HEK293T (cell line): Measurements from ENCODE around the gene TRIM26.

Experiments used
- ARNT ChIP-seq: fragments of 450-650 bp; IDR thresholded peaks from 2 replicates; pipeline ENCODE4 v1.6.1; 2017; ENCODE audit warnings: mild to moderate bottlenecking
- FOXK2 ChIP-seq: fragments of 450-650 bp; IDR thresholded peaks from 2 replicates; pipeline ENCODE4 v1.6.1; 2016; ENCODE audit warnings: mild to moderate bottlenecking
- LEF1 ChIP-seq: fragments of 450-650 bp; IDR thresholded peaks from 2 replicates; pipeline ENCODE4 v1.6.1; 2017; ENCODE audit warnings: mild to moderate bottlenecking, borderline replicate concordance
- PKNOX1 ChIP-seq: fragments of 450-650 bp; IDR thresholded peaks from 2 replicates; pipeline ENCODE4 v1.6.1; 2016
- SP1 ChIP-seq: fragments of 450-650 bp; IDR thresholded peaks from 2 replicates; pipeline ENCODE4 v1.6.1; 2017
- TARDBP ChIP-seq: fragments of 450-650 bp; IDR thresholded peaks from 2 replicates; pipeline ENCODE4 v1.6.1; 2016
- ZNF384 ChIP-seq: fragments of 450-650 bp; IDR thresholded peaks from 2 replicates; pipeline ENCODE4 v1.6.1; 2016

- TF ChIP-seq LEF1 (no peak), ZNF384 (no peak), ARNT (no peak), TARDBP (no peak), SP1 (no peak), PKNOX1 (no peak), FOXK2 (no peak)
Observed at GRCh38 chr6:30200551-30201281, 12.5 kb downstream of the TRIM26 start.
